GM18508 (cell line): ENCODE data around the gene TRIM47.

Source experiments
- ATAC-seq: cut with Tn5 transposase; IDR thresholded peaks from one replicate; pipeline ENCODE4 v1.9.1; 2021; ENCODE audit warnings: moderate number of reproducible peaks; ENCODE audit not compliant: insufficient read depth, unreplicated experiment

The TRIM47 gene

DNA sequence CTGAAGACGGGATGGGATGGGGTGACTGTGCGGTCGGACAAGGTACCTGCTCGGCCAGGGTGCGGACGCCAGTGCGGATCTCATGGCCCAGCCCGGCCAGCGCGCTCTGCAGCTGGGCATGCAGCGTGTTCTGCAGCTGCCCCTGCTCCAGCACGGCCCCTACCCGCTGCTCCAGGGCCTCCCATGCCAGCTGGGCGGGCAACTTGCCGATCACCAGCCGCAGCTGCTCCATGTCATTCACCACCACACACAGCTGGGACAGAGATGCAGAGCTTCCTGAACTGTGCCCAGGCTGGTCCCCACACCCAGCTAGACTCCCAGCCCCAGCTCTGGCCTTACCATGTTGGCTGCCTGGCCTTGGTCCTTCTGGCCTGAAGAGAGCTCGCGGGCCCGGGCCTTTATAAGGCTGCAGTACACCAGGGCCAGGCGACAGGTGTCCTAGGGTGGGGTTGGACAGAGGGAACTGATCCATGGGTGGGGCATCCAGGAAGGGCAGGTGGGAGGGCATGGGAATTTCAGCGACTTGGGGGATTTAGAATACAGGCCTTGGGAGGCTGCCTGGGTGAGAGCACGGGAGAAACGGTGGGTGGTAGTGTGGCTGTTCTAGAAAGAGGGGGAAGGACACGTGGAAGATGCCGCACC, 44.0 kb downstream of the TRIM47 start:
- ATAC-seq: no peak

DNA sequence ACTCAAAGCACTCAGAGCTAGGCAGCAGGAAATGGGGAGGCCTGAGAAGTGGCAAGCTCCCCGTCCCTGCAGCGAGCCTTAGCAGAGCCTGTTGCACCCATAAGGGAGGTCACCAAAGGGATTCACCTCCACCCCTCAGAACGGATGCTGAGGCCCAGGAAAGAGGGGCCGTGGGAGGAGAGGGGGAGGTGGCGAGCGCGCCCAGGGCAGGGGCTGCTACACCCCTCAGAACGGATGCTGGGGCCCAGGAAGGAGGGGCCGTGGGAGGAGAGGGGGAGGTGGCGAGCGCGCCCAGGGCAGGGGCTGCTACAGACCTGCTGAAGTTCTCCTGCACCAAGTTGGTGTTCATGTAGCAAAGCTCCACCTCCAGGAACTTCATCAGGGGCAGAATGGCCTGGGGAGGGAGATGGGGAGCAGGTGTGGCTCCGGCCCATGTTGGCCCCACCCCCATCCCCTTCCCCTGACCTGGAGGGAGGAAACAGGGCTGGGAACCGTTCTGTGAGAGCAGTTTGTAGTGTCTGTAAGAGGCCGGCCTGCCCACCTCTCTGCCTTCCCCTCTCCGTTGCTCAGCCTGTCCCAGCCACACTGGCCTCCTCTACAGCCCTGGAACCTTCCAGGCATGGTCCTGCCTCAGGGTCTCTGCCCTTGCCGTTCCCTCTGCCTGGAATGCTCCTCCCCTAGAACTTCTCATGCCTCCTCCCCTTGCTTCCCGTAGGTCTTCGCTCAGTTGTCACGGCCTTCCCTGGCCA, 45.6 kb downstream of the TRIM47 start:
- ATAC-seq: no peak

DNA sequence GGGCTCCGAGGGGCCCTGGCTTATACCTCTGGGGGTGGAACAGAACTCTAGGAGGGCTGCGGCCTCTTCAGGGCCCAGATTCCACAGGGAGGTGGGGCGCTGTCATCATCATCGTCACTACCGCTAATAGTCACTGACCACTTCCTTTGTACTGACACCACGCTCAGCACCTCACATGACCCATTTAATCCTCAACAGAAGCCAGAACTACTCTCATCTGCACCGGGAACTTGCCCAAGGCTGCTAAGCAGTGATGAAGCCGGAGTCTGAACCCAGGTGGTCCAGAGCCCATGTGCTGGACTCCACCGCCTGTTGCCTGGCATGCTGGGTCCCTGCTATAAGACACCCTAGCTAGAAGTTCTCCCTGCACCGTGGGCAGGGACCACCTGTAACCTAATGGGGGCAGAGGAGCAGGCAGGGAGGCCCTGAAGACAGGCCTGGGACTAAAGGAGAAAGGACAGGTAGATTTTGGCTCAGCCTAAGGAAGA, 46.2 kb downstream of the TRIM47 start:
- no peak for ATAC-seq

DNA sequence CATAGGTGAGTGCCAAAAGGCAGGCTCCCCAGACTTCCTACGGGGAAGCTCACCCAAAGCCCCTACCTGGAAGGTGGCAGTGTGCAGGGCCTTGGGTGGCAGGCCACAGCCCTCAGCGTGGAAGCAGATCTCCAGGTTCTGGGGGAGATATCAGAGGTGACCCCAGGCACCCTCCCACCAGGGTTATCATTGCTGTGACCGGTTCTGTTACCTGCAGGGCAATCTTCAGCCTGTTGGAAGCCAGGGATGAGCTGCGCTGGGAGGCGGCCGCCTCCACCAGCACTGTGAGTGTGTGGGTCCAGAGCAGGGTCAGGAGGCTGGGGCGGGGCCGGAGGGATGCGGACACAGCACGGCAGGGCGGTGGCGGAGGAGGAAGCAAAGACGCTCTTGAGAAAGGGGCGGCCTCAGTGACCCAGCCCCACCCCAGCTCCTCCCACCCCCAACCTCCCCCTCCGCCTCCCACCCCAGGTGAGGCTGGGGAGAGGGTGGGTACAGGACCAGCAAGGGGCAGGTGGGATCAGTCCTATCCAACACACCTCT, 47.3 kb downstream of the TRIM47 start:
- no peak for ATAC-seq

DNA sequence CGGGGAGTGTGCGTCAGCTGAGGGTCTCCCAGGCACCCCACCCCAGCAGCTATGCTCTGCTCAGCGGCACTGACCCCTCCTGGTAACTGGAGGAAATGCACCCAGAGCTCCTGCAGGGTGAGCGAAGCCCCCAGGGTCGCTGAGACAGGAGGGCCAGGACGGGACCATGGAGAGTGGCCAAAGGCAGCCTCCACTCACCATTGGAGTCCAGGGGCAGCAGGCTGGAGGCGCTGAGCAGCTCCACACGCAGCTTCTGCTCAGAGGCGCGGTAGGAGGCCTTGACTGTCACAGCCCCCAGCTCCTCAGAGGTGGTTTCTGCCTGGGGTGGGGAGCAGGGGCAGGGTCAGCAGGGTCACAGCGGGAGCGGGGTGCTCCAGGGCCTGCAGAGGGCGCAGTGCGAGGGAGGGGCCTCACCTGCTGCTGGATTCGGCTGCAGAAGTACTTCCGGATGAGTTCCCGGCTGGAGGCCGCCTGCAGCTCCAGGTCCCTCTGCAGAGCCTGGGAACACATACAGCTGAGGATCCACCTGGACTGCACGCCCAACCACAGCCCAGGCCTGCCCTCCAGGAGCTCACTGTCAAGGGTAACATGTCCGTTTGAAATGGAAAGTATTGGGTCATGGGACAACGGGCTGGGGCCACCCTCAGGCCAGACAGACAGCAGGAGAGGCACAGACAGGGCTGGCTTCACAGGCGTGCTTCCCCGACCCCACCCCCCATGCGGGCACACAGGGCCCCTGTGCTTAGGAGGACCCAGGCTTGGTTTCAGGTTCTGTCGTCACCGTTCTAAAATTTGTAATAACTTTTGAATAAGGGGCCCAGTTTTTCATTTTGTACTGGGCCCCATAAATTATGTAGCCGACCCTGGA, 48.0 kb downstream of the TRIM47 start:
- ATAC-seq: no peak

DNA sequence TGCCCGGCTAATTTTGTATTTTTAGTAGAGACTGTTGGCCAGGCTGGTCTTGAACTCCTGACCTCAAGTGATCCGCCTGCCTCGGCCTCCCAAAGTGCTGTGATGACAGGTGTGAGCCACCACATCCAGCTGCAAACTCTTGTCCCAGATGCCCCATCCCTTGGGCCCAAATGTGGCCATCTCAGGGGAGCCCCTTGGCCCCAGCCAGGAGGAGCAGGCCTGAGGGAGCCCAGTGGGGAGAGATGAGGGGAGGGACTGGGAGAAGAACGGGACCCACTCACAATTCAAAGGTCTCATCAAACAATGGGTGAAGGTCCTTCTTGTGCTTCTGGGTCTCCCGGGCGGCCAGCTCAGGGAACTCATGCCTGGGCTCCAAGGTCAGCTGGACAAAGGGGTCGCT, 48.6 kb downstream of the TRIM47 start:
- no peak for ATAC-seq

DNA sequence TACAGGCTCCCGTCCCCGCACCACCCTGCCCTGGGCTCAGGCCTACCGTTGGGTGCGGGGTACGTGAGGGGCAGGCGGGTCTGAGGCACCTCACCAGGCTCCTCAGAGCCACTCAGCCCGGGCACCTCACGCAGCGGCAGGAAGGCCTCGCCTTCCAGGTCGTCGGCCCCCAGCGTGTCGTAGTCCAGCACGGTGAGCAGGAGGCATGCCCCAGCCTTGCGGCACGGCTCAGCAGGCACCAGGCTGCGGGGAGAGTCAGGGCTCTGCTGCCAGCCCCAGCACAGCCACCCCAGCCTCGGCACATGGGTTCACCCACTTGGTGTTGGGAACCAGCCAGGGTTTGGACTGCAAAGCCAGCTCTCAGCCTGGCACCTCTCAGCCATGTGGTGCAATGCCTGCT, 49.6 kb downstream of the TRIM47 start:
- no peak for ATAC-seq

DNA sequence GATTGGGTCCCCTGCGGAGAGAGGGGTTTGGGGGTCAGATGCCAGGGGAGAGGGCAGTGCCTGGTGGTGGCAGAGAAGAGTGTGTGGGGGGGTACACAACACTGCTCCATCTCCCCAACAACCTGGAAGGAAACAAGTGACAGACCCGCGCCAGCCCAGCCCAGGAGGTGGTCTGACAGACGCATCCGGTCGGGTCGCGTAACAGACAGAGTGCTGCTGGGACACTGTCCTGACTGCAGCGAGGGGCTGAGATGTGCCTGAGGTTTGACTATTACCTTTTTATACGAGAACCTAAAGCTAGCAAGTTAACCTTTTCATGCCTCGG, 50.3 kb downstream of the TRIM47 start:
- ATAC-seq: no peak

DNA sequence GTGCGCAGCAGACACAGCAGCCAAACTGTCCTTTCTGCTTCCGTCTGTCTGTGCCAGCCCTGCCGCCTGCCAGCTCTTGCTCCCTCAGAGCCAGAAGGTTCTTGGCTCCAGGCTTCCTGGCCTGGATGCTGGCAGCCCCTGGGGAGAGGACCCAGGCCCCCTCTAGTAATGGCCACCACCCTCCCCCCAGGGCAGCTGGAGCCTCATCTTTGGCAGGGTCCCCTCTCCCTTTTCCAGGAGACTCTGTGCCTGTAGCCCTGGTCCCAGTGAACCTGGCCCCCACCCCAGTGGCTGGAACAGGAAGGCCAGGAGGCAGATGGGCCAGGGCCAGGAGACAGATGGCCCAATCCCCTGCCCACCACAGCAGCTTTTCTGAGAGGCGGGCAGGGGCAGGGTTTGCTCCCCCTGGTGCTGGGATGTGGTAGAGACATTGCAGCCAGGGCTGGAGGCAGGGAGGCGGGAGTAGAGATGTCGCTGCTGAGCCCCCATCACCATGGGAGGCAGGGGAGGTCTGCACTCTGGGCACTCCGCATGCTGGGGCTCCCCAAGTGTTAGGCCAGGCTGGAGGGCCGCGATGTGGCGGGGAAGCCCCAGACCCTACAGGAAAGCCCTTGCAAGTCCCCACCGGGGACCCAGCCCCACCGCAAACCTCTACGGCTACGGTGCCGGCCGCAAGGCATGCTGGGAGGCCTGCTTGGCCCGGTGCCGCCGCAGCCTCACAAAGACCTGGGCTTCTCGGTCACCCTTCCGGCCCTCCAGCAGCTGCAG, 50.9 kb downstream of the TRIM47 start:
- ATAC-seq: no peak

DNA sequence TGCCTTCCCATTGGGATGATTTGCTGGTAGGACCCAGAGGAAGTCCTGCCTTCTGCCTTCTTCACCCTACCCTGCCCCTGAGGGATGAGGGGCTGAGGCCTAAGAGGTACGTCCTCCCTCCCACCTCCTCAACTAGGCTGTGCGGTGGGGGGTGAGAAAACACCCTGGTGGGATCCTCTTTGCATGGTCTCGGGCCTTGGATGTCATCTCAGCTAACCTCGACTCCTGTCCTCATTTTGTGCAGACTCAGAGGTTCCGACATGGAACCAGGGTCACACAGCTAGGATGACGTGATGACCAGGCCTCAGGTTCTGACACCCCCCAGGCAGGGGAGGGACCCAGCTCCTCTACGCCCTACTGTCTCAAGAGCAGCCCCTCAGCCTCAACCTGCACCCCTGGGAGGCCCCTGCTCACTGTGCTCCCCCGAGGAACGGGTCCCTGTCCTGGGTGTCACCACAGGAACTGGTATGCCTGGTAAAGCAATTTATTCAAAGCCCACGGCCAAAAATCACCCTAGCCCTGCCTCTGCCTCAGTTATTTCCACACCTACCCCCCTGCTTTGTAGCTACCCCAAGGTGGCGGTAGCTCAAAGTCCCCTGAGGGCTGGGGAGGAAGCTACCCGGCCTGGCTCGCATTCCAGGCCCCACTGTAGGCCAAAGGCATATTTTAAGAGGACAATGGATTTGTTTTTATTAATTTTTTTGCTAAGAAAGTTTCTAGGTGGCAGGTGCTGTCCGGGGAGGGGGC, 51.6 kb downstream of the TRIM47 start:
- no peak for ATAC-seq

DNA sequence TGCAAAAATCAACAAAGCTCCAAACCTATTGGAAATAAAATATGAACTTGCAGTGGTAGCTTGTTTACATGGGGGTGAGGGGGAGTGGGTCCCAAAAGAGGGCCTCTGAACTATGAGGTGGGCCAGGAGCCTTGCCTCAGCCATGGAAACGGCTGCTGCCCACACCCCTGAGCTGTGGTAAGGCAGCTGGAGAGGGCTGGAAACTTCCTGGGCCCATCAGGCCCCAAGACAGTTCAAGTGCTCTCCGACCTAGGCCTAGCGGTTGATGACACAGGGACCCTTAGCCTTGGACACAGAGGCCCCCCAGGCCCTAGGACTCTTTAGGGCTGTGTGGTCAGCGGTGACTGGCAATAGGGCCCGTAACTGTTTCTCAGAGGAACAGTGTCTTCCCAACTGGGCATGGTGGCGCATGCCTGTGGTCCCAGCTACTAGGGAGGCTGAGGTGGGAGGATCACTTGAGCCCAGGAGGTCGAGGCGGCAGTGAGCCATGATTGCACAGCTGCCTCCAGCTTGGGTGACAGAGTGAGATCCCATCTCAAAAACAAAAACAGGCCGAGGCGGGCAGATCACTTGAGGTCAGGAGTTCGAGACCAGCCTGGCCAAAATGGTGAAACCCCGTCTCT, 52.5 kb downstream of the TRIM47 start:
- ATAC-seq: no peak

DNA sequence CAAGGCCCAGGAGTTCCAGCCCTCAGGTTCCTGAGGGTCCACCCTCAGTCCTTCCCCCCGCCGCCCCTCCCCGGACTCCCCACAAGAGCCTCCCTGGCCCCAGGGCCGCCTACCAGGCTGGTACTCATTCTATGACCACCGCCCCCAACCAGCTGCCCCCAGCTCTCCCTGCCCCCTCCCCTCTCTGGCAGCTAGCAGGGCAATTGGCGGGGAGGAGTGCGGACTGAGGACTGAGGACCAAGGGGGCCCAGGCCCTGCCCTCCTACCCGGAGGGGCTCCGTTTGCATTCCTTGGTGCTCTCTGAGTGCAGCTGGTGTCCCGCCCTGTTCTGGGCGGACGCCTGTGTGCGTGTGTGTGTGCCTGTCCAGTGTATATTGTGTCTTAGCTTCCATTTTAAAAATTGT, 53.2 kb downstream of the TRIM47 start:
- ATAC-seq: no peak

DNA sequence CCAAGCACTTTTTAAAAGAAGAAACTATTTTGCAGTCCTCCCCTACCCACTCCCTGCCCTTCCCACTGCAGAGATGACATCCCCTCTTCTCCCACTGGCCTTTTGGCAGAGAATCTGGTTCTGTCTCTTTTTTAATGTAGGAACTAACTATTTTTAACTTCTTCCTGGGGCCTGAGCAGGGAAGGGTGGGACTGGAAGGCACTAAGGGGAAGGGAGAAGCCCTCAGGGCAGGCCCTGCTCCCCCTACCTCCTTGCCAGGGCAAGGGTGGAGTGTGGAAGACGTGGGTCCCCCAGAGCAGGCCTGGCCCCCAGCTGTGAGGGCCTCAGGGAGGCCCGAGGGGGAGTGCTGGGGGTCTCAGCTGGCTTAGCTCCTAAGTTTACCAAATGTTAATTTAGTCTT, 53.7 kb downstream of the TRIM47 start:
- ATAC-seq: no peak
